HUDEP-2 (cell line): ENCODE results near the gene NTNG2.

Experiments used
- DNase-seq, 76 experiments: peaks; one replicate each; lab custom pipeline; 2025; ENCODE audit not compliant: unreplicated experiment in 76 of 76; lab: John Stamatoyannopoulos, UW

Gene NTNG2

GRCh38 chr9:132232522-132232921 is 70.7 kb downstream of the NTNG2 start:
- DNase-seq = no peak

DNA sequence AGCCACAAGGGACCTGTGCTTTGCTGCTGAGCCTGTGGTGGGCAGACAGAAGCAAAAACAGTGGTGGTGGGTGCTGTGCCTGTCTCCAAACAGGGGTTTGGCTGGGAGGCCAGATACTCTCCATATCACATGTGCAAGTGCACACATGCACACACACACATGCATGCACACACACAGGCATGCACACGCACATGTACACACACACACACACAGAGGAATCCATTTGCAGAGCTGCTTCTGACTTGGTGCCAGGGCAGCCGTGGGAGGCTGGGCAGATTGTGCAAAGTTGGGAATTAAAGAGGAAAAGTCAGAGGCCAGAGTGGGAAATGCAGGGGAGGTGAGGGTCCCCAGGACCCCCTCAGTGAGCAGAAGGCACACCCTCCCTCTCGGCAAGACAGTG is 71.3 kb downstream of the NTNG2 start:
- no peak for DNase-seq

GRCh38 chr9:132234535-132234934 is 72.7 kb downstream of the NTNG2 start:
- DNase-seq = no peak

DNA sequence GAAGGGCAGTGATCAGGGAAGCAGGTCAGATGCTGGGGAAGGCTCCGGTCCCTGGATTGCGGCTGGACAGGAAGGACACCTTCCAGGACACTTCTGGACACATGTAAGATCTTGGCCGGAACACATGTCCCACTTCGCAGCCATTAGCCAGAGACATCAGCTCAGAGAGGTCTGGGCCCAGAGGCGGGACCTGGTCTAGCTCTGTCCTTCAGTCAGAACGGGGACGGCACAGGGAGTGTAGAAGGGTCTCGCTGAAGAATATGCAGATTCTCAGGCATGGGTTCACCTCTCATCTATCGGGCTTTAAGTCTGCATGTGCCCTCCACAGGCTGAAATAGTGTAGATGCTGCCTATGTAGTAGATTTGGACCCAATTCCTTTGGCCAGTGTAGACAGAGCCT is 73.3 kb downstream of the NTNG2 start:
- no peak for DNase-seq

DNA sequence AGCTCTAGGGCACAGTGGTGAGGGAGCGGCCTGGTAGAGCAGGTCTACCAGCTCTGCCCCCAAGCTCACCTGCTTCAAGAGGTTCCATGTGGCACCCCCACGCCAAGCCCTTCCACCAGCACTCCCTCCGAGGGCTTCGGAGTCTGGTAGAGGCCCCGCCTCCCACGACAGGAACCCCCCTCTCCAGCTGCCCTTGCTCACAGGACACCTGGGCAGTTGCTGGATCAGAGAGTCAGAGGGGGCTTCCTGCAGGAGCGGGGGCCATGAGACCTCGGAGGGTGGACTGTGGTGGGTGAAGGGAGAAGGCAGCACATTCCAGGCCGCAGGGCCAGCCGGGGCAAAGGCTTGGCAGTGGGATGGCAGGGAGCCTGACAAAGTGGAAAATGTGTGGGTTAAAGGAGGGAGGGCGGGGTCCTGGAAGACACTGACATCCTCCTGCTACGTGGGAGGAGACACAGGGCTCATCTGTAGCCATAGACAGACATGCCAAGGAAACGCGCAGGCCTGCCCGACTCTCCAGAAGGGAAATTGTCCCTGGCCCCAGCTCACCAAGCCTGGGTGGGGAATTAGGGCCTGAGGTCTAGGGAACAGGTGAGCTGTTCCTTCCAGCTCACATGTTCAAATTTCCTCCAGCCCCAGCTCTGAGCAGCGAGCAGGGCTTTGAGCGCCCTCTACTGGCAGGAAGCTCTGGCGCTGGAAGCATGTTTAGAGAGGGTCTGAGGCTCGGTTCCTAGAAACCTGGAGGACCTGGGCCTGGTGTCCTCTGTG is 74.2 kb downstream of the NTNG2 start:
- peak in 63 of 76 experiments; percentile 1 to 71 (median 35) for DNase-seq

- no peak for DNase-seq
Observed at GRCh38 chr9:132236662-132237311, 74.9 kb downstream of the NTNG2 start.

GRCh38 chr9:132237481-132237880 is 75.6 kb downstream of the NTNG2 start:
- DNase-seq = no peak

- no peak for DNase-seq
Observed at GRCh38 chr9:132238026-132238972, 76.4 kb downstream of the NTNG2 start.

DNA sequence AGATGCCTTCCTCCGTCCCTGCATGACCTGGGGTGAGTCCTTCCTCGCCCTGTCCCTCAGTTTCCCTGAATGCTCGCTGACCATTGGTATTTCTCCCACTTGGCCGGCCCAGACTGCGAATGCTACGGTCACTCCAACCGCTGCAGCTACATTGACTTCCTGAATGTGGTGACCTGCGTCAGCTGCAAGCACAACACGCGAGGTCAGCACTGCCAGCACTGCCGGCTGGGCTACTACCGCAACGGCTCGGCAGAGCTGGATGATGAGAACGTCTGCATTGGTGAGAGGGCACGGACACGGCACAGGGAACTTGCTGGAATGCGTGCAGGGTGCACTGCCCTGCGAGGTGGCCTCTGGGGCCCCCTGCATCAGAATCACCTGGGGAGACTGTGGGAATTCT is 77.1 kb downstream of the NTNG2 start:
- DNase-seq = no peak

GRCh38 chr9:132239518-132239917 is 77.7 kb downstream of the NTNG2 start:
- no peak for DNase-seq

- DNase-seq = no peak
Observed at GRCh38 chr9:132239999-132240840, 78.4 kb downstream of the NTNG2 start.

- DNase-seq = peak; percentile 28 to 99 (median 94)
Observed at GRCh38 chr9:132240841-132241482, 79.1 kb downstream of the NTNG2 start.

GRCh38 chr9:132241483-132241839 is 79.6 kb downstream of the NTNG2 start:
- DNase-seq = no peak

DNA sequence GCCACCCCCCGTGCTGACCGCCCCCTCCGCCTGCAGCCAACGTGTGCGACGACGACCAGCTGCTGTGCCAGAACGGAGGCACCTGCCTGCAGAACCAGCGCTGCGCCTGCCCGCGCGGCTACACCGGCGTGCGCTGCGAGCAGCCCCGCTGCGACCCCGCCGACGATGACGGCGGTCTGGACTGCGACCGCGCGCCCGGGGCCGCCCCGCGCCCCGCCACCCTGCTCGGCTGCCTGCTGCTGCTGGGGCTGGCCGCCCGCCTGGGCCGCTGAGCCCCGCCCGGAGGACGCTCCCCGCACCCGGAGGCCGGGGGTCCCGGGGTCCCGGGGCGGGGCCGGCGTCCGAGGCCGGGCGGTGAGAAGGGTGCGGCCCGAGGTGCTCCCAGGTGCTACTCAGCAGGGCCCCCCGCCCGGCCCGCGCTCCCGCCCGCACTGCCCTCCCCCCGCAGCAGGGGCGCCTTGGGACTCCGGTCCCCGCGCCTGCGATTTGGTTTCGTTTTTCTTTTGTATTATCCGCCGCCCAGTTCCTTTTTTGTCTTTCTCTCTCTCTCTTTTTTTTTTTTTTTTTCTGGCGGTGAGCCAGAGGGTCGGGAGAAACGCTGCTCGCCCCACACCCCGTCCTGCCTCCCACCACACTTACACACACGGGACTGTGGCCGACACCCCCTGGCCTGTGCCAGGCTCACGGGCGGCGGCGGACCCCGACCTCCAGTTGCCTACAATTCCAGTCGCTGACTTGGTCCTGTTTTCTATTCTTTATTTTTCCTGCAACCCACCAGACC is 80.2 kb downstream of the NTNG2 start:
- DNase-seq = peak in 1 of 76 experiments; percentile 8

GRCh38 chr9:132242621-132243155 is 80.8 kb downstream of the NTNG2 start:
- no peak for DNase-seq

DNA sequence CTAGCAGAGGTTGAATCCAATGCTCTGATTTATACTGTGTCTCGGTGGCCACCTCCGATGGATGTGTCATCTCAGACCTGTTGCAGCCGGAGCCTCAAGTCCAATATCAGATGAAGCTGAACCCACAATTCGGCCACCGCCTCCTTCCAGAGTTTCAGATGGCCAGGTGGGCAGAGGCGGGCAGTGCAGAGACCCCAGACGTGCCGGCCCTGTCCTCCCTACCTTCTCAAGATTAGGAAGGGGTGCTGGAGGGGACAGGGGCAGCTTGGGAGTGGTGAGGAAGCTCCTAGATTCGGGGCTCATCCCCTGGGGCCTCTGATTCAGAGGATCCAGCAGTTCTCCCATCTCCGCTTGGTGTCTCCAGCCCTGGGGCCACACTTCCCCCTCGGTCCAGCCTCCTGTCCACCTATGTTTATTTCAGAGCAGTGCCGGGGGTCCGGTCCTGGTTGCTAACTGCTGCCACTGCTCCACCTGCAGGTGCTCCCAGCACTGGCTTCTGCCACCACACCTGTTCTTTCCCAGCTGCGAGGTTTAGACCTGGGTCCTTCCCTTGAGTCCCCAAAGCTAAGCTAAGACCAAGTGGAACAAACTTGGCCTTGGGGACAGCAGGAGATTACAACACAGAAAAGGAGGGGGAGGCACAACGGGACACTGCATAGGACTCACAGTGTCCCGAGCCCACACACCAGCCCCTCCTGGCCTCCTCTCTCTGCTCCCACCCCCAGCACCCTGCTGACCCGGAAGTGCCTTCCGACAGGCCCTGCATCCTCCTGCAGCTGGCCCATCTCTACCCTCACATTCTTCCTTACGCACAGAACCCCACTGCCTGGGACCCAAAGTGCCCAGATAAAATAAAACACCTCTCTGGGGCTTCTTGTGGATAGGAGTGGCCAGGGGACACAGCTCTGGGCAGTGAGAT is 81.6 kb downstream of the NTNG2 start:
- no peak for DNase-seq

- no peak for DNase-seq
Observed at GRCh38 chr9:132244582-132245455, 83.0 kb downstream of the NTNG2 start.
